ENCODE measurements around the gene AMPD3. TPM values are rescaled to one million over a fixed set of nuclear protein-coding genes. Genes with fewer than 3 reads are reported as not detected.

The AMPD3 gene
- total RNA-seq, 3 donors from 2014 or later: 6.2 to 6.6 (median 6.4) TPM

GRCh38 chr11:10441091-10441490 is 14.0 kb upstream of the AMPD3 start:
- Histone ChIP-seq H3K27me3 (no peaks in the 10 kb centered on the region), H3K4me1 (no peaks in the 10 kb centered on the region), H3K9me3 (no peaks in the 10 kb centered on the region), H3K4me3 (no peak overlapping the region), H3K36me3 (no peaks in the 10 kb centered on the region), H3K27ac (no peak overlapping the region)
- DNase-seq (ENCODE audit: low spot score in 2 of 2): no peak
- TF ChIP-seq POLR2A (IDR thresholded peaks at IDR 0.05) (no peak), POLR2AphosphoS5 (IDR thresholded peaks at IDR 0.05) (no peak)
- TF ChIP-seq, protein P1, sequence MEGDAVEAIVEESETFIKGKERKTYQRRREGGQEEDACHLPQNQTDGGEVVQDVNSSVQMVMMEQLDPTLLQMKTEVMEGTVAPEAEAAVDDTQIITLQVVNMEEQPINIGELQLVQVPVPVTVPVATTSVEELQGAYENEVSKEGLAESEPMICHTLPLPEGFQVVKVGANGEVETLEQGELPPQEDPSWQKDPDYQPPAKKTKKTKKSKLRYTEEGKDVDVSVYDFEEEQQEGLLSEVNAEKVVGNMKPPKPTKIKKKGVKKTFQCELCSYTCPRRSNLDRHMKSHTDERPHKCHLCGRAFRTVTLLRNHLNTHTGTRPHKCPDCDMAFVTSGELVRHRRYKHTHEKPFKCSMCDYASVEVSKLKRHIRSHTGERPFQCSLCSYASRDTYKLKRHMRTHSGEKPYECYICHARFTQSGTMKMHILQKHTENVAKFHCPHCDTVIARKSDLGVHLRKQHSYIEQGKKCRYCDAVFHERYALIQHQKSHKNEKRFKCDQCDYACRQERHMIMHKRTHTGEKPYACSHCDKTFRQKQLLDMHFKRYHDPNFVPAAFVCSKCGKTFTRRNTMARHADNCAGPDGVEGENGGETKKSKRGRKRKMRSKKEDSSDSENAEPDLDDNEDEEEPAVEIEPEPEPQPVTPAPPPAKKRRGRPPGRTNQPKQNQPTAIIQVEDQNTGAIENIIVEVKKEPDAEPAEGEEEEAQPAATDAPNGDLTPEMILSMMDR (IDR thresholded peaks at IDR 0.05): no peak
- intact Hi-C loops (cut with DNase I; ENCODE audit: low total_unique reads): no loop called here

DNA sequence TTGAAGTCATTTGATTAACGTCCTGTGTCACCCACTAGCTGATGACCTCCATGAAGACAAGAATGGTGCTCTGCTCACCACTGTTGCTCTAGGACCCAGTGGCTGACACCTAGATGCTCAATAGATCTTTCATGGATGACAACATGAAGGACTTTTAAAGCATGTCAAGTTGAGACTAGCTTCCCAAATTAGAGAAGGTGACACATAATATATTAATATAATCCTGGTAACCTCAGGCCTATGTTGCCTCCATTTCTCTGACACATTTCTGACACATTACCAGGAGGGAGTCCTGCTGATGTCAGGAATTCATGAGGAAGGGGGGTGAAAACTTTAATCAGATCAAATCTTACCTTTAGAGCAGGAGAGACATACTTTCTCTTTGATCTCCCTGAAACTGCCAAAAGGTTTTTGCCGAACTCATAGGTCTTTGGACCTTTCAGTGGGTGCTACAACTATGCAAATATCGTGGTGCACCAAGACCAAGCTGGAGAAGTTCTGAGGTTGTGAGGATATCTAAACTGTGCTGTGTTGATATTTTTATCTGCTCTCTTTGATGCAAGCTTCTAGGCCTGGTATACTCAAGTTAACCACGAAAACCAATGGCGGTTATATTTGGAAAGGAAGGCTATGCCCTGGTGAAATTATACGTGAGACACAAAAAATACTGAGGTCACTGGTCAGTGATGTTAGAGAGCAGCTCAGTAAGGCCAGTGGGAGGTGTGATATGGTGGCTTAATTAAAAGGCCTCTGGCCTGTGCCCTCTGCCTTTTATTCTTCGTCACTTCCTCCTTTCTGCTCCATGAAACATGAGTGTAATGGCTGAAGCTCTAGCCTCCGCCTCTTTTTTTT is 13.2 kb upstream of the AMPD3 start:
- H3K4me3 ChIP-seq: no peak overlapping the region
- no peak overlapping the region for H3K27ac ChIP-seq
- no peak for DNase-seq (ENCODE audit: low spot score in 2 of 2)
- no peaks in the 10 kb centered on the region for H3K27me3 ChIP-seq
- no peaks in the 10 kb centered on the region for H3K36me3 ChIP-seq
- intact Hi-C loops (cut with DNase I; ENCODE audit: low total_unique reads): no loop called here
- TF ChIP-seq, protein P1 (IDR thresholded peaks at IDR 0.05): no peak
- TF ChIP-seq POLR2A (IDR thresholded peaks at IDR 0.05): no peak
- TF ChIP-seq POLR2AphosphoS5 (IDR thresholded peaks at IDR 0.05): no peak
- no peaks in the 10 kb centered on the region for H3K9me3 ChIP-seq
- H3K4me1 ChIP-seq: no peaks in the 10 kb centered on the region

DNA sequence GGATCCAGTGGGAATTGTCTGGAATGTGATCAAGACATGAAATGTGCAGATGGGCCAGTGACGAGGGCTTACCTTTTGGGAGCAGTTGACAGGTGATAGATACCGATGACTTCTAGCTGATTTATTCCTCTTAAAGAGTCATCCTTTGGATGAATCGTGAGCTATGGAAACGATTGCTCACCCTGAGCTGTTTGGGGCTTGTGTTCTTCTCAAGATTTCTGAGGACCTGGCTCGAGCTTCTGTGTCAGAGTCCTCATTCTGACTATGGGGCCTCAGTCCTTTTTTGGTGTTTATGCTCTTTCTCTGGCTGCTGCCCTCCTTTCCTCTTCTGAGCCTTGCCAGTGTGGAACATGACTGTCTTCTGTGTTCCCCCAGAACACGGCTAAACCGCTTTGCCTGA is 11.9 kb upstream of the AMPD3 start:
- TF ChIP-seq POLR2AphosphoS5 (IDR thresholded peaks at IDR 0.05) (no peak), POLR2A (IDR thresholded peaks at IDR 0.05) (no peak)
- TF ChIP-seq, protein P1 (IDR thresholded peaks at IDR 0.05): no peak
- Histone ChIP-seq H3K9me3 (no peaks in the 10 kb centered on the region), H3K27ac (no peak overlapping the region), H3K4me3 (no peak overlapping the region), H3K27me3 (no peaks in the 10 kb centered on the region), H3K4me1 (no peaks in the 10 kb centered on the region), H3K36me3 (no peaks in the 10 kb centered on the region)
- no peak for DNase-seq (ENCODE audit: low spot score in 2 of 2)
- intact Hi-C loops (cut with DNase I; ENCODE audit: low total_unique reads): no loop called here

GRCh38 chr11:10443721-10444235 is 11.3 kb upstream of the AMPD3 start:
- Histone ChIP-seq H3K4me3 (no peak overlapping the region), H3K9me3 (no peaks in the 10 kb centered on the region), H3K27me3 (no peaks in the 10 kb centered on the region), H3K27ac (no peak overlapping the region), H3K4me1 (no peaks in the 10 kb centered on the region), H3K36me3 (no peaks in the 10 kb centered on the region)
- TF ChIP-seq, protein P1 (IDR thresholded peaks at IDR 0.05): no peak
- TF ChIP-seq POLR2A (IDR thresholded peaks at IDR 0.05) (no peak), POLR2AphosphoS5 (IDR thresholded peaks at IDR 0.05) (no peak)
- no peak for DNase-seq (ENCODE audit: low spot score in 2 of 2)
- intact Hi-C loops (cut with DNase I; ENCODE audit: low total_unique reads): no loop called here

GRCh38 chr11:10444725-10445315 is 10.2 kb upstream of the AMPD3 start:
- Histone ChIP-seq H3K36me3 (no peaks in the 10 kb centered on the region), H3K27ac (no peak overlapping the region), H3K9me3 (no peaks in the 10 kb centered on the region), H3K4me3 (no peak overlapping the region), H3K4me1 (no peaks in the 10 kb centered on the region), H3K27me3 (no peaks in the 10 kb centered on the region)
- TF ChIP-seq, protein P1 (IDR thresholded peaks at IDR 0.05): no peak
- TF ChIP-seq POLR2AphosphoS5 (IDR thresholded peaks at IDR 0.05) (no peak), POLR2A (IDR thresholded peaks at IDR 0.05) (no peak)
- DNase-seq (ENCODE audit: low spot score in 2 of 2): no peak
- intact Hi-C loops (cut with DNase I; ENCODE audit: low total_unique reads): no loop called here
